HG02678 (cell line): Measurements from ENCODE around the gene SSRP1.
A peak's percentile ranks its signal among the peaks of the same experiment; 100 is the strongest.
"Not testable (repeated sequence)": the region's sequence is repeated elsewhere in the genome, so short reads cannot be mapped to it uniquely, and the experiment has no call there.

Experiments
- ATAC-seq: cut with Tn5 transposase; IDR thresholded peaks from one replicate; pipeline ENCODE4 v1.9.1; 2021; ENCODE audit warnings: mild to moderate bottlenecking, moderate library complexity; ENCODE audit not compliant: unreplicated experiment

SSRP1 gene

DNA sequence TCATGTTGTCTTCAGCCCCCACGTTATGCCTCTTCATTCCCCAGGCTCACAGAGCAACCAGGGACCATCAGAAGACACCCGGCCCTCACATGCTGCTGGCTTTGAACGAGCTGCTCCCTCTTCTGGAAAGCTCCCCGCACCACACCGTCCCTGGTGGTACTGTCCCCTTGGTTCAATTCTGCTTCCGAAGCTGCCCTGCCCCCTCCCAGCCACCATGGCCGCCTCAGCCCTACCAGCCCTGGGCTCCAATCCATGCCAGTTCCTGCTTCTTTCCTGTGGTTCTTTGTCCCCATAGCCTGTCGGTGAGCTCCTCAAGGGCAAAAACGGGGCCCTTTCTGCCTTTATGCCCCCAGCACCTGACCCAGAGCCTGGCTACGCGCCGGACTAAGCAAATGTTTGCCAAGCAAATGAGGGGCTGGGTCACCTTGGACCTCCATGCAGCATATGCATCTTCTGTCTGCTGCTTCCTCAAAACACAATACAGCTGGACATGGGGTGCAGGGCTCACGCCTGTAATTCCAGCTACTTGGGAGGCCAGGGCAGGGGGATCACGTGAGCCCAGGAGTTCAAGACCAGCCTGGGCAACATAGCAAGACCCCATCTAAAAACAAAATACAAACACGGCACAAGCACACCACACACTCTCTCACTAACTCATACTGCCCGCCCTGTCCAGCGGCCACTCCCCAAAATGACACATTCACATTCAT lies 32.3 kb downstream of the SSRP1 start:
- ATAC-seq = no peak

DNA sequence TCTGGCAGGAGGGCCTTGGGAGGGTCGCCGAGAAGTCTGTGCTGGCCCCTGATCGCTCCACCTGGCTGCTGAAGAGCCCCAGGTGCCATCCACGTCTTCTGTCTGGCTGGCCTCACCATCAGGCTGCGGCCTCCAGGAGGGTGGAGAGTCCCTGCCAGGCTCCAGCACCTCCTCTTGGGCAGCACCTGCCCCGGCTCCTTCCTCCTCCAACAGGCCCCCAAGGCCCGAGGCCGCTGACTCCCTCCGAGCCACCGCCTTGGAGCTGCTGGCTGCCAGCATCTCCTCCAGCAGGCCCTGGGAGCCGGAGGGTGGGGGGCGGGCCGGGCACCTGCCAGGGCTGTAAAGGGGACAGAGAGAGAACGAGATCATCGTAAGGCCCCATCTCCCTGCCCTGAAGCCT lies 33.2 kb downstream of the SSRP1 start:
- ATAC-seq = no peak

DNA sequence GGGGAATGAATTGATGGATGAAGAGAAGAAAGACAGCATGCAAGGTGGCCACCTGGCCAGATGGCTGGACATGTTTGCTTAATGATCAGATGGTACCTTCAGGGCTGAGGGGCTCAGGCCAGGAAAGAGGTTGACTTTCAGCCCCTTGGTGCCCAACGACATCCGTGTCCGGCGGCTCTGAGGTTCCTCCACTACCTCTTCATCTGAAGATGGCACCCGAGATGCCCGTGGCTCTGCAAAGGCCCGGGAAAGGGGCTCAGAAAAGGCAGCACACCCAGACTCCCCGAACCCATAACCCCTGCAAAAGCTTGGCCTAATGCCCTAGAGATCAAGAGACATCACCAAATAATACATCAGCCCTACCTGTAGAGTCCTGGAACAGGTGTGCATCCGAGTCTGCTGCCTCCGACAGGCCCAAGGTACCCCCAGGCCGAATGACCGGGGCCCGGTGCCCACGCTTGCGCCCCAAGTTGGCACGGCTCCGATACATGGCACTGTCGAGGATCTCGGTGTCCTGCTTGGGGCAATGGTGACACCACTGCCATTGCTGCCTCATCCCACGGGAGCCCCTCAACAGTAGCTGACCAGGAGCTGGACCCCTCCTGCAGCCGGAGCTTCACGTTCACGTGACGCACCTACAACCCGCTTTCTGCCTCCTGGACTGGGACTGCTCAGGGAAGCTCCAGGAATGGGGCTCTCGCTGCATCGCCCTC lies 33.8 kb downstream of the SSRP1 start:
- no peak for ATAC-seq

DNA sequence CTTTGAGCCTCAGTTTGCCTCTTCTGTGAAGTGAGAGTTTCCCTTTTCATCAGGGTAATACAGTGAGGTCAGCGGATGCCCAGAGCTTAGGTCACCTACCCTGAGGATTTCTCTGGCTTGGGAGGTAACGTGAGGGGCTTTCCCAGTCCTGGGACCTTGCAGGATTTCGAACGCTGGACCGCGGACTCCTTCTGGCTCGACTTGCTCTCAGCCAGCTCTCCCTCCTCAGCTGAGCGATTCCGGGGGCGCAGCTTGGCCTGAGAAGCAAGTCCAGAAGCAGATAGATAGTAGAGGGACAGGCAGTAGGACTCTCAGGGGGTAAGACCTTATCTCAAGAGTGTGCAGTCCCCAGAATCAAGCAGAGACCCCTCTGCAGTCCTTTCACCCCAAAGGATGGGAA lies 34.9 kb downstream of the SSRP1 start:
- no peak for ATAC-seq

DNA sequence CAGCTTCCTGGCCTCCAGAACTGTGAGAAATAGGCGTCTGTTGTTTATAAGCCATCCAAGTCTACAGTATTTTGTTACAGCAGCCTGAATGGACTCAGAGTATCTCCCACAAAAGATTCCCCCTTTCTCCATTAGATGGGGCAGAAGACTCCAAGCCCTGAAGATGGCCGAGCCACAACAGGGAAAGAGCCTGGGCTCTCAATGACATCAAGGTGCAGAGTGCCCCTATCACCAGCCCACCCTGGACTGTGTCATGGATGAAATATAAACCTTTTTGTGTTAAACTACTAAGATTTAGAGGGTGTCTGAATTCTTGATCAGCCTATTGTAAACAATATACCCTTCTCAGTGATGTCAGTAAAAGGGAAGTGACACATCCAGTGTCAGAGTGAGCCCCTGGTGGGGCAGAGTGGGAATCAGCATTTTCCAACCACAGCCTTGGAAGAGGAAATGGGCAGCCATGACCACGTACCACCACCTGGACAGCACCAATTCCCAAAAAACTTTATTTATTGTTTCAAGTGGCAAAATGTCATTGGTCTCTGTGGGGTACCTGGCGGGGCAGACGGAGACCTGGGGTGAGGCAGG lies 36.4 kb downstream of the SSRP1 start:
- ATAC-seq = no peak

DNA sequence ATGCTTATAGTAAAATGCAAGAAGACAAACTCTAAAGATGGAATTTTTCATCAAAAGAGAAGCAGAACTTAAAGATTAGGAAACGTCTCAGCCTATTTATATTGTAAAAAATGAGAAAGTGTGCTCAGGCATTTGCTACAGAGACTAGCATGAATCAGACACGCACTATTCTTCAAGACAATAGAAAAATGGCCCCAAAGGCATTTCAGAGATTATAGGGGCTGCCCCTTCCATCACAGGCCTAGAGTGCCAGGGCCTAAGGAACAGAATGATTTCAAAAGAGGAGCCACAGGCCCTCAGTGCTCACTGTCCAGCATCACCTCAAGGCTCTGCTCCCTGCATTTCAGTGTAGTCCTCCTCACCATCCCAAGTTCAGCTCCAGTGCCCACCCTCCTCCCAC lies 38.5 kb downstream of the SSRP1 start:
- ATAC-seq = no peak

DNA sequence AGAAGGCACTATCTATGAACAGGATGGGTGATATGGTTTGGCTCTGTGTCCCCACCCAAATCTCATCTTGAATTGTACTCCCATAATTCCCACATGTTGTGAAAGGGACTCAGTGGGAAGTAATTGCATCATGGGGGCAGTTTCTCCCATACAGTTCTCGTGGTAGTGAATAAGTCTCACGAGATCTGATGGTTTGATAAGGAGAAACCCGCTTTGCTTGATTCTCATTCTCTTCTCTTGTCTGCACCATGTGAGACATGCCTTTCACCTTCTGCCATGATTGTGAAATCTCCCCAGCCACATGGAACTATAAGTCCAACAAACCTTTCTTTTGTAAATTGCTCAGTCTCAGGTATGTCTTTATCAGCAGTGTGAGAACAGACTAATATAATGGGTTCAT lies 39.5 kb downstream of the SSRP1 start:
- ATAC-seq = not testable (repeated sequence)

DNA sequence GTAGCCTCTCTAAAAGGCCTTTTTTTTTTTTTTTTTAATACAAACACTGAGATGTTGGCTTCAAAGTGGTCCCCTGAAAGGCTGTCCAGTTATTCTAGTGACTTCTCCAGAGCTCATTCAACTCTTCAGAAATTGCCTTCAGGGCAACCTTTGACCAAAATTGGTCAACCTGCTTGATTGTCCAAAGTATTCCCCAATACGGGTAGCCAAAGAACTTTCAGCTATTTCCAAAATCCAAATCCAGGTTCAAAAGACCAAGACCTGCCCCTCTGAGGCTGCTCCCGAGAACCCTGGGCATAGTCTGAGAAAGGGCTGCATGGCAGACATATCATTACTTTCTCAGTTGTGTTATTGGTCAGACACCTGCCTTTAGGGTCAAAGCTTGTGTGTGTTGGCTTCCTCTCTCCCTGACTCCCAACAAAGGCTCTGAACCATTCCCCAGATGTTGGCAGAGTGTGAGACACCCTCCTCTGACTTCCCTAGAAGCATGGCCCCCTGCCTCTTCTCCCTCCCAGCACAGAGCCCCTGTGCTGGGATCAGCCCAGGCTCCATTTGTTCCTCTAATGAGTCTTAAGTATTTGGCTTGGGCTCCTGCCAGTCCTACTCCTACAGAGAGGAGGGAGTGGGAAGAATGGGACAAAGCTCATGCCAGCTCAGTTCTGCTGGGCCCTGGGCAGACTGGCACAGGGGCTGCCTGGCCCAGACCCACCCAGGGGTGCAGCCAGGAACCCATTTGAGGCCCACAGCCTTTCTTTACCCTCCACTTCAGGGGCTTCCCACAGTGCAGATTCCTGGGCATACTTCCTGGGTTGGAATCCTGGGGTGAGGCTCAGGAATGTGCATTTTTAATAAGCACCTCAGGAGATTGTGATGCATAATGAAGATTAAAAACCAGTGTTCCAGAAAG lies 41.2 kb downstream of the SSRP1 start:
- no peak for ATAC-seq

DNA sequence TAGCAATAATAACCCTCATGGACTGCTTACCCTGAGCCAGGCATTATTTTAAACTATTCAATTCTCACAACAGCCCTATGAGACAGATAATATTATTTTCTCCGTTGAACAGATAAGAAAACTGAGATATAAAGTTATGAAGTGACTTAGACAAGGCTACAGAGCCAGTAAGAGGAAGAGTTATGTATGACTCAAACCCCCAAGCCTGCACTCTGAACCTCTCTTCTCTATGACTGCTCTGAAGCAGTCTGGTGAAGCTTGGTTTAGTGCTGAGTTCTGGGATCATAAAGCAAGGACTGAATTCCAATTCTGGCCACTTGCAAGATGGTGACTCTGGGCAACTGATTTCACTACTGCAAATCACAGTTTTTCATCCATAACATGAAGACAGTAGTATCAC lies 45.4 kb downstream of the SSRP1 start:
- ATAC-seq = no peak

DNA sequence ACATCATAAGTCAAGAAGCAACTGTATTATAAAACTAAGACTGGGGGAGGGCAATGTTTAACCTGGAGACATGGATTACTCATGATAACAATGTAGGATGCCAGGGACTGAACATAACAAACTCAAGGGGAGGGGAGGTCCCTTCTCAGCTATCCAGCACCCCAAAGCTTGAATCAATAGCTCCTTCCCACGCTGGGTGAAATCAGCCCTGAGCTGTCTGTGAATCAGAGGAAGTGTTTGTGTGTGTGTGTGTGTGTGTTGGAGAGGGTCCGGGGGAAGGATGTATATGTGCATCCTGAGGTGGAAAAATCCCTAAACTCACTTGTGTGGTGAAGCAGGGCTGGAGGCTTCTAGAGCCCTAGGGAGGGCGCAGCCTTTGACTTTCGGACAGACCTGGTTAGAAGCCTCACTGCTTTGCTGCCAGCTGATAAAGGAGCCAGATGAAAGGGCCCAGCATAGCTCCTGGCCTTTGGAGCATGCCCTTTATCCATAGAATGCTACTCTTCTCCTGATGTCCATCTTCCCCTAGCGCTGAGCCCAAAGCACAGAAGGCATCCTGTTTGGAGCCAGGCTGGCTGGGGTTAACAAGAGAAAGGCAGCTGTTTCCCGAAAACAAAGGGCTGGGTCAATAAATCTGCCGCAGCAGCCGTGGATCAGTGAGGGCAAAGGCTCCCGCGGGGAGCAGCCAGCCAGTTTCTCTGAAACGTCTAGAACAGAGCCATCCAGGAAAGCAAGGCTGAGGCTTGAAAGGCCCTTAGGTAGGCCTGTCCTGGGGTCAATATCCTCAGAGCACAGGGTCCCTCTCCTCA lies 46.7 kb downstream of the SSRP1 start:
- ATAC-seq = no peak

DNA sequence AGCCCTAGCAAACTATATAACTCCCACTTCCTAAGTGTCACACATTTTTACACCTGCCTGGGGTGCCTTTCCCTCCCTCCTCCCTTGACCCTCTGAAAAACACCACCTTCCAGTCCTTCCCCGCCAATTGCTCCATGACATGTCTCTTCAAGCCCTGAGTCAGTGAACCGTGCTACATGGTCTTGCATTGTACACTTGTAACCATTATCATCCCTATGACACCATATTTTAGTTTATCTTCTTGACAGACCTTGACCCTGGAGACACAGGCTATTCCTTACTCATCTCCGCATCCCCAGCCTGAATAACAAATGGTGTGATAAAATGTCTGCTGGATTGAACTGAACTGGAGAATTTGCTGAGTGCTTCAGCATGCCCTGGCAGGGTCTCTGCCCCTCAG lies 47.8 kb downstream of the SSRP1 start:
- ATAC-seq = no peak

DNA sequence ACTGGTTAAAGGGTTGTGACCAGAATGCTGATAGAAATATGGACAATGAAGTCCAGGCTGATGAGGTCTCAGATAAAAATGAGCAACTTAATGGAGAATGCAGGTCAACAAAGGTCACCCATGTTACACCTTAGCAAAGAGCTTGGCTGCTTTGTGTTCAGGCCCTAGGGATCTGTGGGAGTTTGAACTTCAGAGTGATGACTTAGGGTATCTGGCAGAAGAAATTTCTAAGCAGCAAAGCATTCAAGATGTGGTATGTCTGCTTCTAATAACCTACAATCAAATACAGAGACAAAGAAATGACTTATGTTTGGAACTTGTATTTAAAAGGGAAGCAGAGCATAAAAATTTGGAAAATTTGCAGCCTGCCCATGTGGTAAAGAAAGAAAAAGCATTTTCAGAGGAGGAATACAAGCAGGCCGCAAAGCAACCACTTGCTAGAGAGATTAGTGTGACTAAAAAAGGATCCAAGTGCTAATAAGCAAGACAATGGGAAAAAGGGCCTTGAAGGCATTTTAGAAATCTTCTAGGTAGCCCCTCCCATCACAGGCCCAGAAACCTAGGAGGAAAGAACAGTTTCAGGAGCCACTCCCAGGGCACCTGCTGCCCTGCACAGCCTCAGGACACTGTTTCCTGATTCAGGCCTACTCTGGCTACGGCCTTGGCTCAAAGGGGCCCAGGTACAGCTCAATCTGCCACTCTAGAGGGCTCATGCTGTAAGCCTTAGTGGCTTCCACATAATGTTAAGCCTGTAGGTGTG lies 52.3 kb downstream of the SSRP1 start:
- ATAC-seq = no peak

DNA sequence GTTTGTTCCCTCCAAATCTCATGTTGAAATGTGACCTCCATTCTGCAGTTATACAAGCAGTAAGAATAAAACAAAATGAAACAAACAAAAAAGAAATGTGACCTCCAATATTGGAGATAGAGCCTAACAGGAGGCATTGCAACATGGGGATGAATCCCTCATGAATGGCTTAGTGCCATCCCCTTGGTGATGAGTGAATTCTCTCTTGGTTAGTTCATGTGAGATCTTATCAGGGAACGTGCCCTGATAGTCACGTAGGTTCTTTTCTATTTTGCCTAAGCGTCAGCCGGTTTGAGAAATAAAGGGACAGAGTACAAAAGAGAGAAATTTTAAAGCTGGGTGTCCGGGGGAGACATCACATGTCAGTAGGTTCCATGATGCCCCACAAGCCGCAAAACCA lies 54.1 kb downstream of the SSRP1 start:
- not testable (repeated sequence) for ATAC-seq

DNA sequence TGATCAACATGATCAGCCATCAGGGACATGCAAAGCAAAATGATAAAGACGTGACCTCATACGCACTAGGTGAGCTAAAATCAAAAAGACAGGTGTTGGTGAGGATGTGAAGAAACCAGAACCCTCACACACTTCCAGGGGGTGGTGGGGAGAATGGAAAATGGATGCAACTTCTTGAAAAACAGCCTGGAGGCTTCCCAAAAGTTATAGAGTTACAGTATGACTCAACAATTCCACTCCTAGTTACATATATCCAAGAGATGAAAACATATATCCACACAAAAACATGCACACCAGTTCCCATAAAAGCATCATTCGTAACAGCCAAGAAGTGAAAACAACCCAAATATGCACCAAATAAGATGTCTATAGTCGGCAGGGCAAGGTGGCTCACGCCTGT lies 56.6 kb downstream of the SSRP1 start:
- ATAC-seq = no peak

DNA sequence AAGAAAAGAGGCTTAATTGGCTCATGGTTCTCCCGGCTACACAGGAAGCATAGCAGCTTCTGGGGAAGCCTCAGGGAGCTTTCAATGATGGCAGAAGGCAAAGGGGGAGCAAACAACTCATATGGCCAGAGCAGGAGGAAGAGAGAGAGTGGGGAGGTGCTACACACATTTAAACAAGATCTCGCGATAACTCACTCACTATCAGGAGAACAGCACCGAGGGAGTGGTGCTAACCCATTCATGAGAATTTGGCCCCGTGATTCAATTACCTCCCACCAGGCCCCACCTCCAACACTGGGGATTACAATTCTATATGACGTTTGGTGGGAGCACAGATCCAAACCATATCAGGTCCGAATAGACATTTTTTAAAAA lies 57.0 kb downstream of the SSRP1 start:
- no peak for ATAC-seq

DNA sequence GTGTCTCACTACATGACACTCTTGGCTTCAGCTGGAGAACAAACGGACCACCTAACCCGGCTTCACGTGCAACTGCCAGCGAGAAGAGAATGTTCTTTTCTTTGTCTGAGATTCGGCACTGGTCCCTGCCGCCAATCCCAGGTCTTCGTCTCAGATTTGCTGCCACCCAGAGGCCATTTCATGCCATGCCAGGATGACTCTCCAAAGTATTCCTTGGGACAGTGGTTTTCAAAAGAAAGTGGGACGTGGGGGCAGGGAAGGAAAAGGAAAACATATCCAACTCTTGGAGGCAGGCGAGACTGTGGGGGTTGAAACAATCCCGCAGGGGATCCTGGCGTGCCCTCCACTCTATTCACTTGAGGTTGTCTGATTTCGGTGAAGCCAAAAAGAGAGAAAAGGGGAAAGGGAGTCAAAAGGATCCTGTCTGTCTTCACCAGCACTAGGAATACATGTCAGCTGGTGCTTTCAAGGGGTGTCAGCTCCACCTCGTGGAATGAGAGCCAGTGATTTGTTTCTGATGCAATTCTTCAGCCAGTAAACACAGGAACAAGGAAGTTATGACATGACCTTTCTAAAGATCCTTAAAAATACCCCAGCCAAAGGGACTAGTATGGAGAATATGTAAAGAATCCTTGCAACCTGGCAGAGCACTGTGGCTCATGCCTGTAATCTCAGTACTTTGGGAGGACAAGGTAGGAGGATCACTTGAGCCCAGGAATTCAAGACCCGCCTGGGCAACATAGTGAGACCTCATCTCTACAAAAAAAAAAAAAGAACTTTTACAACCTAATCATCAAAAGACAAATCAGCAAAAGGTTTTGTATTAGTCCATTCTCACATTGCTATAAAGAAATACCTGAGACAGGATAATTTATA lies 57.6 kb downstream of the SSRP1 start:
- ATAC-seq = peak; percentile 78

DNA sequence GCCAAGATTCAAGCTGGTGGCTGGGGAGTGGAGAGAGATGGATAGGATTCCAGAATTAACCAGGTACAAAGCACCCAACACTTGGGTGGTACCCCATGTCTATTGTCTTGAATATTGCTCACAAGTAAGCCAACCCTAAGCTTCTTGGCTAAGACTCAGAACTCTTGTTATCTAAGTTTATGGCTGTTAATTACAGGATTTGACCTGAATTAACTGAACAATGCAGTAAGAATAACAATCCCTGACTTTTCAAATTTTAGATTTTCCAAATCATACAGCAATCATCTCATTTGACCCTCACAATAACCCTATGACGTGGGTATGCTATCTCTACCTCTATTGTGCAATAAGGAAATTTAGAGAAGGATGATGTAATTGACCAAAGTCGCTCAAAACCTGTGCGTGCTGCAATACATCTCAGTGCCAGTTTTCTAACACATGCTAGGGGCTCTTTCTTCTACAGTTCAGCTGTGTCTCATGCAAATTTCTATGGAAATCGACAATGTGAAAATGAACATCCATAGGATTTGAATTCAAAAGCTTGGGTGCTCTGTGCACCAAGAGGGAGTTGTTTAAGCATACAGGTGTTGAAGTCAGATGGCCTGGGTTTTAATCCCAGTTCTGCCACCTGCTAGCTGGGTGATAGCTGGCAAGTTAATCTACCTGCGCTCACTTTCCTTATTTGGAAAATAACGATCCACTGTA lies 58.6 kb downstream of the SSRP1 start:
- ATAC-seq = no peak
